Gastroesophageal sphincter (tissue), 4 donors: ENCODE results near the gene IKZF1. TPM values are rescaled to one million over a fixed set of nuclear protein-coding genes. Genes with fewer than 3 reads are reported as not detected.

Experiments used
- ATAC-seq: fragments of 150-250 bp; one replicate; pipeline ENCODE4 v1.9.1; 2016; ENCODE audit warnings: mild to moderate bottlenecking, moderate library complexity
- H3K27ac ChIP-seq, 4 donors: fragments of 200-600 bp; sonication (generic) in 3 of 4; 1 replicate in 3 of 4; 2 replicates in 1 of 4; pipeline ENCODE4 v1.5.1; 2016 to 2019
- H3K27me3 ChIP-seq: fragments of 200-600 bp; sonication (generic); one replicate; pipeline ENCODE4 v1.5.1; 2019
- H3K36me3 ChIP-seq, 2 donors: fragments of 200-600 bp; sonication (generic); one replicate each; pipeline ENCODE4 v1.5.1; 2019; ENCODE audit warnings: control low read depth in 1 of 2
- H3K4me1 ChIP-seq, 3 donors: fragments of 200-600 bp; sonication (generic); 1 replicate in 2 of 3; 2 replicates in 1 of 3; pipeline ENCODE4 v1.5.1; 2016 to 2019; ENCODE audit warnings: control low read depth in 2 of 3
- H3K4me3 ChIP-seq, 2 donors: fragments of 200-600 bp; sonication (generic); one replicate each; pipeline ENCODE4 v1.5.1; 2019; ENCODE audit warnings: mild to moderate bottlenecking in 1 of 2, moderate library complexity in 1 of 2
- H3K9me3 ChIP-seq, 3 donors: fragments of 200-600 bp; sonication (generic); one replicate each; pipeline ENCODE4 v1.5.1; 2017 to 2019; ENCODE audit warnings: control low read depth in 2 of 3
- CTCF ChIP-seq, 4 experiments: fragments of 200-600 bp in 2 of 4; fragments of 450-650 bp in 2 of 4; sonication (generic) in 1 of 4; IDR thresholded peaks; one replicate each; pipeline ENCODE4 v1.5.1; 2017 to 2019; ENCODE audit warnings: antibody characterized with exemption in 4 of 4, mild to moderate bottlenecking in 2 of 4, moderate library complexity in 2 of 4
- EP300 ChIP-seq: sonication (generic); formaldehyde crosslinking; IDR thresholded peaks from one replicate; pipeline ENCODE4 v1.6.1; 2017; ENCODE audit warnings: antibody characterized with exemption, mild to moderate bottlenecking
- POLR2A ChIP-seq, 2 donors: fragments of 450-650 bp; IDR thresholded peaks; one replicate each; pipeline ENCODE4 v1.6.1; 2017; ENCODE audit warnings: antibody characterized with exemption in 2 of 2, mild to moderate bottlenecking in 2 of 2, moderate library complexity in 1 of 2
- POLR2AphosphoS5 ChIP-seq: sonication (generic); formaldehyde crosslinking; IDR thresholded peaks from one replicate; pipeline ENCODE4 v1.6.1; 2017; ENCODE audit warnings: antibody characterized with exemption
- WGBS, 2 donors: methylation state at CpG; one replicate each; pipeline ENCODE4 v1.1.5; 2018; ENCODE audit warnings: low coverage in 1 of 2; 5-methylcytosine and 5-hydroxymethylcytosine counted together
- total RNA-seq, 4 donors: library from RNA; depleted of rRNA; stranded (reverse); fragments of >200 nt; gene quantifications; one replicate each; pipeline ENCODE4 v1.1.0, GENCODE V29; 2016

Gene IKZF1
- total RNA-seq, 4 donors from 2014 or later, result 2.5 to 14.1 (median 5.9) TPM

GRCh38 chr7:50307368-50308032 is 3.0 kb downstream of the IKZF1 start:
- no peak overlapping the region for H3K27ac ChIP-seq
- no peak overlapping the region for H3K4me3 ChIP-seq
- ATAC-seq, result no peak
- TF ChIP-seq CTCF (IDR thresholded peaks at IDR 0.05) (no peak), POLR2A (IDR thresholded peaks at IDR 0.05) (no peak), POLR2AphosphoS5 (no peak), EP300 (no peak)
- H3K36me3 ChIP-seq, result no peaks in the 10 kb centered on the region
- WGBS, 2 donors, result 35 to 41% methylated on average over 9 to 10 of the region's 10 CpGs
- H3K4me1 ChIP-seq, result peaks cover 0 to 13% (median 0%) of the 10 kb centered on the region in 3 donors
- H3K27me3 ChIP-seq, result peaks cover 67% of the 10 kb centered on the region
- H3K9me3 ChIP-seq, result no peaks in the 10 kb centered on the region

- peaks cover 0 to 13% (median 0%) of the 10 kb centered on the region in 3 donors for H3K4me1 ChIP-seq
- WGBS, 2 donors, result 61% methylated on average over 3 of the region's 3 CpGs; no CpG with 5 or more reads in 1 of the 2 donors
- H3K4me3 ChIP-seq, result no peak overlapping the region
- peaks cover 63% of the 10 kb centered on the region for H3K27me3 ChIP-seq
- H3K9me3 ChIP-seq, result no peaks in the 10 kb centered on the region
- no peak for ATAC-seq
- TF ChIP-seq EP300 (no peak), POLR2AphosphoS5 (no peak), POLR2A (IDR thresholded peaks at IDR 0.05) (no peak), CTCF (IDR thresholded peaks at IDR 0.05) (no peak)
- H3K27ac ChIP-seq, result peak overlapping the region in 1 of 4 donors; percentile 37
- no peaks in the 10 kb centered on the region for H3K36me3 ChIP-seq
Observed at GRCh38 chr7:50308203-50308531, 3.7 kb downstream of the IKZF1 start.

GRCh38 chr7:50308532-50309385 is 4.2 kb downstream of the IKZF1 start:
- Histone ChIP-seq H3K4me3 (no peak overlapping the region), H3K4me1 (peaks cover 0 to 13% (median 0%) of the 10 kb centered on the region in 3 donors), H3K27me3 (peaks cover 62% of the 10 kb centered on the region), H3K36me3 (no peaks in the 10 kb centered on the region), H3K27ac (peak overlapping the region in 2 of 4 donors; percentile 8 to 37), H3K9me3 (no peaks in the 10 kb centered on the region)
- no peak for ATAC-seq
- TF ChIP-seq EP300 (no peak), POLR2AphosphoS5 (no peak), POLR2A (IDR thresholded peaks at IDR 0.05) (no peak), CTCF (IDR thresholded peaks at IDR 0.05) (no peak)
- 40 to 70% methylated on average over 10 to 16 of the region's 18 CpGs for WGBS, 2 donors

- H3K27ac ChIP-seq, result no peak overlapping the region
- ATAC-seq, result no peak
- H3K4me3 ChIP-seq, result no peak overlapping the region
- H3K9me3 ChIP-seq, result no peaks in the 10 kb centered on the region
- peaks cover 0 to 5% (median 0%) of the 10 kb centered on the region in 3 donors for H3K4me1 ChIP-seq
- WGBS, 2 donors, result 59 to 62% methylated on average over 3 of the region's 3 CpGs
- H3K36me3 ChIP-seq, result no peaks in the 10 kb centered on the region
- TF ChIP-seq POLR2A (IDR thresholded peaks at IDR 0.05) (no peak), CTCF (IDR thresholded peaks at IDR 0.05) (no peak), EP300 (no peak), POLR2AphosphoS5 (no peak)
- peaks cover 61% of the 10 kb centered on the region for H3K27me3 ChIP-seq
Observed at GRCh38 chr7:50309721-50310120, 5.2 kb downstream of the IKZF1 start.
